Epithelial cell of esophagus (primary cell): ENCODE results near the gene LTBP1.

ENCODE experiments used
- DNase-seq: peaks from one replicate; pipeline ENCODE4 v3.0.0; 2010; ENCODE audit warnings: low read depth
- H3K4me3 ChIP-seq: 2 replicates; pipeline ENCODE4 v1.5.1; 2011; ENCODE audit warnings: mild to moderate bottlenecking, low read length, control low read depth
- CTCF ChIP-seq: IDR thresholded peaks from 2 replicates; pipeline ENCODE4 v1.5.1; 2011; ENCODE audit warnings: low read depth, mild to moderate bottlenecking, low read length, control low read depth, inconsistent platforms; ENCODE audit not compliant: insufficient read depth; ENCODE audit errors: missing control alignments

Gene LTBP1

GRCh38 chr2:33215299-33215698 is 268.5 kb downstream of the LTBP1 start:
- no peak for TF ChIP-seq CTCF
- no peak overlapping the region for H3K4me3 ChIP-seq
- DNase-seq = peak; percentile 81

- DNase-seq = no peak
- H3K4me3 ChIP-seq = no peak overlapping the region
- no peak for TF ChIP-seq CTCF
Measured at GRCh38 chr2:33215983-33216382, 269.2 kb downstream of the LTBP1 start.

GRCh38 chr2:33216508-33217182 is 269.9 kb downstream of the LTBP1 start:
- peak; percentile 55 for DNase-seq
- no peak for TF ChIP-seq CTCF
- no peak overlapping the region for H3K4me3 ChIP-seq

- TF ChIP-seq CTCF = no peak
- no peak overlapping the region for H3K4me3 ChIP-seq
- DNase-seq = no peak
Measured at GRCh38 chr2:33217406-33217805, 270.7 kb downstream of the LTBP1 start.

GRCh38 chr2:33219114-33219513 is 272.4 kb downstream of the LTBP1 start:
- no peak for TF ChIP-seq CTCF
- DNase-seq = no peak
- H3K4me3 ChIP-seq = no peak overlapping the region

- no peak overlapping the region for H3K4me3 ChIP-seq
- no peak for DNase-seq
- TF ChIP-seq CTCF = no peak
Measured at GRCh38 chr2:33219850-33220275, 273.1 kb downstream of the LTBP1 start.

GRCh38 chr2:33220533-33220932 is 273.8 kb downstream of the LTBP1 start:
- no peak for TF ChIP-seq CTCF
- no peak for DNase-seq
- no peak overlapping the region for H3K4me3 ChIP-seq
